ENCODE measurements around the gene MFF.
A peak's percentile ranks its signal among the peaks of the same experiment; 100 is the strongest.

Gene MFF

GRCh38 chr2:227322530-227323205, 2.4 kb upstream of the MFF start:
- no peaks in the 10 kb centered on the region for H3K9me3 ChIP-seq (ENCODE audit: low read depth, low read length)
- no peaks in the 10 kb centered on the region for H3K36me3 ChIP-seq (ENCODE audit: insufficient read depth, low read length)
- TF ChIP-seq FOXP2 (optimal IDR thresholded peaks at IDR 0.05; ENCODE audit: control extremely low read depth, extremely low read length, insufficient read depth) (no peak), POLR2AphosphoS5 (IDR thresholded peaks at IDR 0.05; ENCODE audit: borderline replicate concordance, low read depth, low read length) (no peak), EZH2 (IDR thresholded peaks at IDR 0.05) (no peak)
- H3K27ac ChIP-seq, result no peak overlapping the region
- H3K9ac ChIP-seq (ENCODE audit: insufficient read length), result no peak overlapping the region
- H3K4me3 ChIP-seq, result no peak overlapping the region
- no peak for DNase-seq (ENCODE audit: low read depth, low spot score)

DNA sequence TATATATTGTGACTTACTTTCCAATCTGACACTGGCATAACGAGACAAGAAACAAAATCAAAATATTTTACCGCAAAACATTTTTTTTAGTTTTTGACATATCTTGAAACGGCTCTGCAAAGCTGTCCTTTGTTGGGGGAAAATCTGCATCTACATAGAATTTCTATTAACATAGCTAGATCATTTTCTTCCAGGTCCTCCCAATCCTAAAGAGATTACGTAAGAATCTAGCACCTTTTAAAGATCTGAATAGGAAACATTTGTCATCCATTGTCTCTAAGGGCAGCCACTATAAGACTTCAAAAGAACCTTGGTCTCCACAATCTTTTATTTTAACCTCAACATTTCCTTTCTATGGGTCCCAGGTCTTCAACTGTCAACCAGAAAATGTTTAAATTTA, 1.2 kb upstream of the MFF start:
- DNase-seq (ENCODE audit: low read depth, low spot score), result no peak
- H3K36me3 ChIP-seq (ENCODE audit: insufficient read depth, low read length), result no peaks in the 10 kb centered on the region
- H3K9me3 ChIP-seq (ENCODE audit: low read depth, low read length), result no peaks in the 10 kb centered on the region
- TF ChIP-seq FOXP2 (optimal IDR thresholded peaks at IDR 0.05; ENCODE audit: control extremely low read depth, extremely low read length, insufficient read depth), result no peak
- no peak for TF ChIP-seq POLR2AphosphoS5 (IDR thresholded peaks at IDR 0.05; ENCODE audit: borderline replicate concordance, low read depth, low read length)
- TF ChIP-seq EZH2 (IDR thresholded peaks at IDR 0.05), result no peak
- H3K9ac ChIP-seq (ENCODE audit: insufficient read length), result no peak overlapping the region
- H3K4me3 ChIP-seq, result no peak overlapping the region
- no peak overlapping the region for H3K27ac ChIP-seq

- Histone ChIP-seq H3K4me3 (peak overlapping the region; percentile 96), H3K9ac (ENCODE audit: insufficient read length) (peak overlapping the region; percentile 94), H3K27ac (peak overlapping the region; percentile 52), H3K36me3 (ENCODE audit: insufficient read depth, low read length) (peaks cover 7% of the 10 kb centered on the region), H3K9me3 (ENCODE audit: low read depth, low read length) (no peaks in the 10 kb centered on the region)
- no peak for TF ChIP-seq FOXP2 (optimal IDR thresholded peaks at IDR 0.05; ENCODE audit: control extremely low read depth, extremely low read length, insufficient read depth)
- no peak for TF ChIP-seq EZH2 (IDR thresholded peaks at IDR 0.05)
- no peak for TF ChIP-seq POLR2AphosphoS5 (IDR thresholded peaks at IDR 0.05; ENCODE audit: borderline replicate concordance, low read depth, low read length)
- DNase-seq (ENCODE audit: low read depth, low spot score), result no peak
These were observed 433 bp upstream of the MFF start for GRCh38 chr2:227324642-227324994.

DNA sequence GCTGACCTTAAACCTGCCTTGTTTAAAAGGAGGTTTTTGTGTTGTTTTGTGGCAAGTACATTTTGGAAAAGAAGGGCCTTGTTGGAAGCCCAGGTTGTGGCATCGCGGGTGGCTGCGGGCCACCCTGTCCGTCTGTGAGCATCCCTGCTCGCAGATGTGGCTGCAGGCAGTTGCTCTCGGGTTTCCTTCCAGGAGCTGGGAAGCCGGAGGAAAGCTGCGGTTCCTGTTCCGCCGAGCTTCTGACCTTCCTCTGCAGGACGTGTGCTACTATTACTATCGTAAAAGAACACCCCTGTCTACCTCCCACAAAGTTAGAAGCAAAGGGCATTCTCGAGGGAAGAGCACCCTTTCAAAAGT, 766 bp downstream of the MFF start:
- Histone ChIP-seq H3K4me3 (peak overlapping the region; percentile 96), H3K36me3 (ENCODE audit: insufficient read depth, low read length) (peaks cover 18% of the 10 kb centered on the region), H3K9ac (ENCODE audit: insufficient read length) (peak overlapping the region; percentile 94), H3K27ac (no peak overlapping the region), H3K9me3 (ENCODE audit: low read depth, low read length) (no peaks in the 10 kb centered on the region; the same call in 1 of the 2 replicates)
- DNase-seq (ENCODE audit: low read depth, low spot score), result no peak
- TF ChIP-seq EZH2 (IDR thresholded peaks at IDR 0.05), result no peak
- no peak for TF ChIP-seq POLR2AphosphoS5 (IDR thresholded peaks at IDR 0.05; ENCODE audit: borderline replicate concordance, low read depth, low read length)
- TF ChIP-seq FOXP2 (optimal IDR thresholded peaks at IDR 0.05; ENCODE audit: control extremely low read depth, extremely low read length, insufficient read depth), result no peak

GRCh38 chr2:227326783-227327182, 1.7 kb downstream of the MFF start:
- Histone ChIP-seq H3K27ac (no peak overlapping the region), H3K4me3 (peak overlapping the region; percentile 96), H3K36me3 (ENCODE audit: insufficient read depth, low read length) (peaks cover 26% of the 10 kb centered on the region), H3K9me3 (ENCODE audit: low read depth, low read length) (no peaks in the 10 kb centered on the region; the same call in 1 of the 2 replicates), H3K9ac (ENCODE audit: insufficient read length) (peak overlapping the region; percentile 94)
- no peak for DNase-seq (ENCODE audit: low read depth, low spot score)
- TF ChIP-seq POLR2AphosphoS5 (IDR thresholded peaks at IDR 0.05; ENCODE audit: borderline replicate concordance, low read depth, low read length) (no peak), EZH2 (IDR thresholded peaks at IDR 0.05) (no peak), FOXP2 (optimal IDR thresholded peaks at IDR 0.05; ENCODE audit: control extremely low read depth, extremely low read length, insufficient read depth) (no peak)

GRCh38 chr2:227335713-227336112, 10.7 kb downstream of the MFF start:
- H3K9me3 ChIP-seq (ENCODE audit: low read depth, low read length), result no peaks in the 10 kb centered on the region; the same call in 1 of the 2 replicates
- H3K9ac ChIP-seq (ENCODE audit: insufficient read length), result no peak overlapping the region
- no peak overlapping the region for H3K27ac ChIP-seq
- peaks cover 63% of the 10 kb centered on the region for H3K36me3 ChIP-seq (ENCODE audit: insufficient read depth, low read length)
- TF ChIP-seq EZH2 (IDR thresholded peaks at IDR 0.05) (no peak), POLR2AphosphoS5 (IDR thresholded peaks at IDR 0.05; ENCODE audit: borderline replicate concordance, low read depth, low read length) (no peak), FOXP2 (optimal IDR thresholded peaks at IDR 0.05; ENCODE audit: control extremely low read depth, extremely low read length, insufficient read depth) (no peak)
- no peak for DNase-seq (ENCODE audit: low read depth, low spot score)
- H3K4me3 ChIP-seq, result no peak overlapping the region

- no peak for DNase-seq (ENCODE audit: low read depth, low spot score)
- H3K27ac ChIP-seq, result no peak overlapping the region
- no peak overlapping the region for H3K4me3 ChIP-seq
- H3K9me3 ChIP-seq (ENCODE audit: low read depth, low read length), result no peaks in the 10 kb centered on the region
- no peak overlapping the region for H3K9ac ChIP-seq (ENCODE audit: insufficient read length)
- H3K36me3 ChIP-seq (ENCODE audit: insufficient read depth, low read length), result peaks cover 56% of the 10 kb centered on the region
- TF ChIP-seq POLR2AphosphoS5 (IDR thresholded peaks at IDR 0.05; ENCODE audit: borderline replicate concordance, low read depth, low read length), result no peak
- no peak for TF ChIP-seq EZH2 (IDR thresholded peaks at IDR 0.05)
- TF ChIP-seq FOXP2 (optimal IDR thresholded peaks at IDR 0.05; ENCODE audit: control extremely low read depth, extremely low read length, insufficient read depth), result no peak
These were observed 12.4 kb downstream of the MFF start for GRCh38 chr2:227337442-227337841.

- no peak for DNase-seq (ENCODE audit: low read depth, low spot score)
- no peak overlapping the region for H3K27ac ChIP-seq
- H3K36me3 ChIP-seq (ENCODE audit: insufficient read depth, low read length), result peaks cover 50% of the 10 kb centered on the region
- H3K9ac ChIP-seq (ENCODE audit: insufficient read length), result no peak overlapping the region
- H3K9me3 ChIP-seq (ENCODE audit: low read depth, low read length), result no peaks in the 10 kb centered on the region
- H3K4me3 ChIP-seq, result no peak overlapping the region
- no peak for TF ChIP-seq EZH2 (IDR thresholded peaks at IDR 0.05)
These were observed 14.1 kb downstream of the MFF start for GRCh38 chr2:227339098-227339599.

DNA sequence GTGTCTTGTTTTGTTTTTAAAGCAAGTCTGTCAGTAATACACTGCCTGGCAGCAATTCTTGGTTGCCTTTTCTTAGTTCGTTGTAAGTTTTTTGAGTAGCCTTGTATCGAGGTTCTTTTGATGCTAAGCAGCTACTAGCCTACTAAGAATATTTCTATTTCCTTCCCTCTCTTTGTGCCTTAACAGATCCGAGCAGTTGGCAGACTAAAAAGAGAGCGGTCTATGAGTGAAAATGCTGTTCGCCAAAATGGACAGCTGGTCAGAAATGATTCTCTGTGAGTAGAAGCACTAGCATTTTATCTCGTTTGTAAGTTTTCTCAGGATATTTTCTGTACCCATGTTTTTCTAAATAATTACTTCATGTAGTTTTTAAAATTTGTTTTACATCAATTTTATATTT, 15.1 kb downstream of the MFF start:
- peaks cover 40% of the 10 kb centered on the region for H3K36me3 ChIP-seq (ENCODE audit: insufficient read depth, low read length)

More for the DNA sequence above, 15.1 kb downstream of the MFF start:
- TF ChIP-seq FOXP2 (optimal IDR thresholded peaks at IDR 0.05; ENCODE audit: control extremely low read depth, extremely low read length, insufficient read depth), result no peak
- TF ChIP-seq EZH2 (IDR thresholded peaks at IDR 0.05), result no peak
- TF ChIP-seq POLR2AphosphoS5 (IDR thresholded peaks at IDR 0.05; ENCODE audit: borderline replicate concordance, low read depth, low read length), result no peak
- no peak overlapping the region for H3K4me3 ChIP-seq
- H3K9me3 ChIP-seq (ENCODE audit: low read depth, low read length), result no peaks in the 10 kb centered on the region
- no peak overlapping the region for H3K27ac ChIP-seq
- no peak overlapping the region for H3K9ac ChIP-seq (ENCODE audit: insufficient read length)
- DNase-seq (ENCODE audit: low read depth, low spot score), result no peak

Data from SK-N-MC (cell line).